GM12892 (cell line): ENCODE data around the gene CATSPER1.
"Not testable (repeated sequence)": the region's sequence is repeated elsewhere in the genome, so short reads cannot be mapped to it uniquely, and the experiment has no call there.

ENCODE experiments used
- POLR2A ChIP-seq: IDR thresholded peaks from 2 replicates; pipeline ENCODE4 v1.6.1; 2011; ENCODE audit warnings: low read depth, low read length, control low read depth
- POLR2AphosphoS5 ChIP-seq: IDR thresholded peaks from 2 replicates; pipeline ENCODE4 v1.6.1; 2011; ENCODE audit warnings: low read depth, low read length, control low read depth

DNA sequence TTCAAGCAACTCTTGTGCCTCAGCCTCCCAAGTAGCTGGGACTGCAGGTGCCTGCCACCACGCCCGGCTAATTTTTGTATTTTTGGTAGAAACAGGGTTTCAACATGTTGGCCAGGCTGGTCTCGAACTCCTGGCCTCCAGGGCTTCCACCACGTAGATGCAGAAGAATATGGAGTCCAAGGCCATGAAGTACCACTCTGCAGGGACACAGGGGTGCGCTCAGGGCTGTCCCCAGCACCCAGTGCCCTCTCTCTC, 3.2 kb downstream of the CATSPER1 start:
- TF ChIP-seq POLR2A, POLR2AphosphoS5: not testable (repeated sequence)
